HG02678 (cell line): ENCODE data around the gene RAB40C.

Experiments used
- ATAC-seq: cut with Tn5 transposase; IDR thresholded peaks from one replicate; pipeline ENCODE4 v1.9.1; 2021; ENCODE audit warnings: mild to moderate bottlenecking, moderate library complexity; ENCODE audit not compliant: unreplicated experiment

The RAB40C gene

DNA sequence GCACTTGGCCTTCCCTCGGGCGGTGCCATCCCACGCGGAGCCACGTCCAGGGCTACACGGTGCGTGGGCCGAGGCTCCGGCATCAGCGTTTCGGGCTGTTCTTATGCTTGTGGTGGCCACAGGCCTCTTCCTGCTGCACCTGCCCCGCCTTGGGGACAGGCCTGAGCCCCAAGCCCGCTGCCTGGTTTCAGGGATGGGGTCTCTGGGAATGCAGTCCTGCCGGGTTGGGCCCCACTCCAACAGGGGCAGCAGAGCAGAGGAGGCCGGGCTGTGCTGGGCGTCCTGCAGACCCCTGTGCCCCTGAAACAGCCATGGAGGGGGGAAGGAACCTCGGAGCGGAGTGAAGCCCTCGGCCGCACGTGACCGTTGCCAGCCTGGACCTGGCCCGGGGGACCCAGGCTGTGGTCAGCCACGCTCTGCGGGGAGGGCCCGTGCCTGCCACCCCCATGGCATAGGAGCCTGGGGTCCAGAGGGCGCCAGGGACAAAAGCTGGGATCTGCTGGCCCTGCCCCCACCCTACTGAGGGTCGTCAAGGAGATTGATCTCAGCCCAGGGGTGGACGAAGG, 40.5 kb downstream of the RAB40C start:
- no peak for ATAC-seq

DNA sequence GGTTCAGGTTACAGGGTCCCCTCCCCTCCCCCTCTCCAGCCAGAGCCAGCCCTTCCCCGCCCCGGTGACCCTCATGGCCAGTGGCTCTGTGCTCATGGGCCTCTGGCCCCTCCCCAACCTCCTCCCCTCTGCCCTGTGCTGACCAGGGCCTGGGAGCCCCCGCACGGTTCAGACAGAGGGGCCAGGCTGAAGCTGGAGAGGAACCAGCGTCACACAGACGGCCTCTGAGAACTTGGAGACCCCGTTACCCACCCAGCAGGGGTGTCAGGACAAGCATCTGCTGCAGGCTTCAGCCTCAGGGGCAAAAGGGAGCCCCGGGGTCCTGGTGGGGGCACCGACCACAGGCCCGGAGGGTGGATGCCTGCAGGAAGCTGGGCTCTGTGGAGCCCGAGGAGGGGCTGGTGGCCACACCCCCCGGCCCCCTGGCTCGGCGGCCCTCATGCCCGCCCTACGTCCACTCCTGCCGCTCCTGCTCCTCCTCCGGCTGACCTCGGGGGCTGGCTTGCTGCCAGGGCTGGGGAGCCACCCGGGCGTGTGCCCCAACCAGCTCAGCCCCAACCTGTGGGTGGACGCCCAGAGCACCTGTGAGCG, 41.0 kb downstream of the RAB40C start, which contains the start of gene WFIKKN1:
Gene WFIKKN1, plus strand, starts transcription at position 171 of the 591 bp plus-strand sequence. Its CDS starts 269 bp downstream, at position 440.
- ATAC-seq: no peak

GRCh38 chr16:631808-632358, 42.0 kb downstream of the RAB40C start:
- ATAC-seq: no peak

DNA sequence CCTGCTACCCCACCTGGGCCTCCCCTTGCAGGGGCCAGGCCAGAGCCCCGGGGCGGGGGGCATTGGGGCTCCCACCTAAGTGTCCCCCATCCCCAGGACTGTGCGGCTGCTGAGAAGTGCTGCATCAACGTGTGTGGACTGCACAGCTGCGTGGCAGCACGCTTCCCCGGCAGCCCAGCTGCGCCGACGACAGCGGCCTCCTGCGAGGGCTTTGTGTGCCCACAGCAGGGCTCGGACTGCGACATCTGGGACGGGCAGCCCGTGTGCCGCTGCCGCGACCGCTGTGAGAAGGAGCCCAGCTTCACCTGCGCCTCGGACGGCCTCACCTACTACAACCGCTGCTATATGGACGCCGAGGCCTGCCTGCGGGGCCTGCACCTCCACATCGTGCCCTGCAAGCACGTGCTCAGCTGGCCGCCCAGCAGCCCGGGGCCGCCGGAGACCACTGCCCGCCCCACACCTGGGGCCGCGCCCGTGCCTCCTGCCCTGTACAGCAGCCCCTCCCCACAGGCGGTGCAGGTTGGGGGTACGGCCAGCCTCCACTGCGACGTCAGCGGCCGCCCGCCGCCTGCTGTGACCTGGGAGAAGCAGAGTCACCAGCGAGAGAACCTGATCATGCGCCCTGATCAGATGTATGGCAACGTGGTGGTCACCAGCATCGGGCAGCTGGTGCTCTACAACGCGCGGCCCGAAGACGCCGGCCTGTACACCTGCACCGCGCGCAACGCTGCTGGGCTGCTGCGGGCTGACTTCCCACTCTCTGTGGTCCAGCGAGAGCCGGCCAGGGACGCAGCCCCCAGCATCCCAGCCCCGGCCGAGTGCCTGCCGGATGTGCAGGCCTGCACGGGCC, 42.8 kb downstream of the RAB40C start:
- no peak for ATAC-seq

DNA sequence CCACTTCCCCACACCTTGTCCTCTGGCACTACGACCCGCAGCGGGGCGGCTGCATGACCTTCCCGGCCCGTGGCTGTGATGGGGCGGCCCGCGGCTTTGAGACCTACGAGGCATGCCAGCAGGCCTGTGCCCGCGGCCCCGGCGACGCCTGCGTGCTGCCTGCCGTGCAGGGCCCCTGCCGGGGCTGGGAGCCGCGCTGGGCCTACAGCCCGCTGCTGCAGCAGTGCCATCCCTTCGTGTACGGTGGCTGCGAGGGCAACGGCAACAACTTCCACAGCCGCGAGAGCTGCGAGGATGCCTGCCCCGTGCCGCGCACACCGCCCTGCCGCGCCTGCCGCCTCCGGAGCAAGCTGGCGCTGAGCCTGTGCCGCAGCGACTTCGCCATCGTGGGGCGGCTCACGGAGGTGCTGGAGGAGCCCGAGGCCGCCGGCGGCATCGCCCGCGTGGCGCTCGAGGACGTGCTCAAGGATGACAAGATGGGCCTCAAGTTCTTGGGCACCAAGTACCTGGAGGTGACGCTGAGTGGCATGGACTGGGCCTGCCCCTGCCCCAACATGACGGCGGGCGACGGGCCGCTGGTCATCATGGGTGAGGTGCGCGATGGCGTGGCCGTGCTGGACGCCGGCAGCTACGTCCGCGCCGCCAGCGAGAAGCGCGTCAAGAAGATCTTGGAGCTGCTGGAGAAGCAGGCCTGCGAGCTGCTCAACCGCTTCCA, 43.6 kb downstream of the RAB40C start:
- no peak for ATAC-seq

GRCh38 chr16:634051-634670, 44.3 kb downstream of the RAB40C start:
- ATAC-seq: no peak

- no peak for ATAC-seq
Observed at GRCh38 chr16:634996-635395, 45.1 kb downstream of the RAB40C start.

- peak; percentile 10 for ATAC-seq
Observed at GRCh38 chr16:635573-636205, 45.8 kb downstream of the RAB40C start.

DNA sequence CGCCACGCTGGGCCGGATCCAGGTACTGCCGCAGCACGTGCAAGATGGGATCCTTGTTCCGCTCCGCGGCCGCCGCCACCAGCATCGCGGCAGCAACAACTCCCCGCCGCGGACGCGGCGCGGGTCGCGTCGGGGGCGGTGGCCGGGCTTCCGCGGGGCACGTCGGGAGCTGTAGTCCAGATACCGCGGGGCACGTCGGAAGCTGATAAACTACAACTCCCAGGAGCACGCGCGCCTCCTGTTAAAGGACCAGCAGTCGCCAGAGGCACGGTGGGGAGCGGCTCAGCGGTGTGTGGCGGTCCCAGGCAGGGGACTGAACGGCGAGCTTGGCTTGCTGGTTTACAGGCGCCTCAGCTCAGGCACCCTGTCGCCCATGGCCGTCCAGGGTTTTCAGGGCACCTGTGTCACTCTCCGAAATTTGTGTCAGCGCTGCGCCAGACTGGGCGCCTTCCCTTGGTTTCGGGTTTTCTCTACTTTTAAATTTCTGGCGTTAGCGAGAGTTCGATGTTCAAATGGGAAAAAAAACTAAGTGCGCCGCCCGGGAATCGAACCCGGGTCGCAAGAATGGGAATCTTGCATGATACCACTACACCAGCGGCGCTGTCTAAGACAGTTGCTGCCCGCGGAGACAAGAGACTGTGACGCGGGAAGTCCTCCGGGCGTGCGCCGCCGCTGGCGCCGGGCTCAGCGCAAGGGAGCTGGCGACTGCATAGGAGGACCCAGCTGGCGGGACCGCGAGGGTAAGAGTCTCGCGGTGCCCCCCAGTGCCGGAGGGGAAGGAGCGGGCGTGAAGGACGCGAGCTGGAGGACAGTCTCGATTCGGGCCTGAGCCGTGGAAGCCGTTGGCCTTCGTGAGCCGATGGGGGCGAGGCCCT, 46.6 kb downstream of the RAB40C start, which contains the start of gene METTL26:
Gene METTL26, minus strand, starts transcription at position 100 of the 875 bp plus-strand sequence. Its CDS starts 15 bp downstream, at position 85.
- ATAC-seq: peak; percentile 73

GRCh38 chr16:637081-638018, 47.5 kb downstream of the RAB40C start:
- no peak for ATAC-seq

- no peak for ATAC-seq
Observed at GRCh38 chr16:638034-638543, 48.2 kb downstream of the RAB40C start.

DNA sequence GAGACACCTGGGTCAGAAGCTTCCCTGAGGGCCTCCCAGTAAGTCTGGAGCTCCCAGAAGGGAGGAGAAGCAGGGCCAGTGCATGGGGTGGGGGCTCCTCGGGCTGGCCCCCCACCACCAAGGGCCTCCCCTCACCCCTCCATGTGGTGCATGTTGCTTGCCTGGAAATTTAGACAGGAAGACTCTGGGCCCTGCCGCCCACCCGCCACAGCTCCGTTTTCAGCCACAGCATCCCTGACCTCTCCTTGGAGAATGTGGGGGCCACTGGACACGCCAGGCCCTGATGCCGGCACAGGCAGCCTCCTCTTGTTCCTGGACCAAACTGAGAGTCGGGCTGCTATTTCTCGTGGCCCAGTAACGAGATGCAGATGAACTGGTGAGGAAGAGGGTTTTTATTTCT, 49.0 kb downstream of the RAB40C start:
- ATAC-seq: no peak

DNA sequence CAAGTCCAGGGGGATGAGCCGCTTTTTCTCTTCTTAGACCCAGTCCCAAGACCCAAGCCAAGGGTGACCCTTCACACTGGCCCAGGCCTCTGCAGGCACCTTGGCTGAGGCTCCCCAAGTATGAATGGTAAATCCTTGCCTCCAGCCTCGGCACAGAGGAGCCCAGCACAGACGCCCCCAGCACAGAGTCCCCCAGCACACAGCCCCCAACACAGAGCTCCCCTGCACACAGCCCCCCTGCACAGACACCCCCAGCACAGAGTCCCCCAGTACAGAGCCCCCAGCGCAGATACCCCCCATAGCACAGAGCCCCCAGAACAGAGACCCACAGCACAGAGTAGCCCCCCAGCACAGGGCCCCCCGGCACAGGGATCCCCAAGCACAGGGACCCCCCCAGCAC, 50.7 kb downstream of the RAB40C start:
- no peak for ATAC-seq

DNA sequence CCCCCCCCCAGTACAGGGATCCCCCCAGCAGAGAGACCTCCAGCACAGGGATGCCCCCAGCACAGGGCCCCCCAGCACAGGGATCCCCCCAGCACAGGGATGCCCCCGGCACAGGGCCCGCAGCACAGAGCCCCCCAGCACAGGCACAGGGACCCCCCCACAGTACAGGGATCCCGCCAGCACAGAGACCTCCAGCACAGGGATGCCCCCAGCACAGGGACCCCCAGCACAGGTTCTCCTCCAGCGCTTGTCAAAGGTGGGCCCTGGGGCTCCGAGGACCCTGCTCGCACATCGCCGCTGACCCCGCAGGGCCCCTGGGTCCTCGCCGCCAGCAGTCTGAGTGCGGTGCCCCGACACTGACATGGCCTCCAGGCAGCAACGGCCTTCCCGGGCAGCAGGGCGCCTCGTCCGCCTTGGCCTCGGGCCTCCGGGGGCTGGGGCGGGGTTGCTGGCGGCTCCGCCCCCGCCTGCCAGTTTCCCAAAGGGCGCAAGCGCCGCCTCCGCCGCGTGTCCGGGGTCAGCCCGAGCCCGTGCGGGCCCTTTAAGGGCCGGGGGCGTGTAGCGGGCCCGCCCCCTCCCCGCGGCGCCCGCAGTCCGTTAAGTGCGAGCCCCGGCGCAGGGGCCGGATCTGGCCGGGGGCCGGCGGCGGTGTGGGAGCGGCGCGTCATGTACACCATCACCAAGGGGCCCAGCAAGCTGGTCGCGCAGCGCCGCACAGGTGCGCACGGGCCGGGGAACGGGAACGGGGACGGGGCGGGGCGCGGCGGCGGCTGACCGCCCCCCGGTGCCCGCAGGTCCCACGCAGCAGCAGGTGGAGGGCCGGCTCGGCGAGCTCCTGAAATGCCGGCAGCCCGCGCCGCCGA, 51.7 kb downstream of the RAB40C start, which contains the start of gene MCRIP2:
Gene MCRIP2, plus strand, starts transcription at position 503 of the 863 bp plus-strand sequence. Its CDS starts 164 bp downstream, at position 667.
- peak; percentile 59 for ATAC-seq

- peak; percentile 41 for ATAC-seq
Observed at GRCh38 chr16:642189-643049, 52.6 kb downstream of the RAB40C start.

DNA sequence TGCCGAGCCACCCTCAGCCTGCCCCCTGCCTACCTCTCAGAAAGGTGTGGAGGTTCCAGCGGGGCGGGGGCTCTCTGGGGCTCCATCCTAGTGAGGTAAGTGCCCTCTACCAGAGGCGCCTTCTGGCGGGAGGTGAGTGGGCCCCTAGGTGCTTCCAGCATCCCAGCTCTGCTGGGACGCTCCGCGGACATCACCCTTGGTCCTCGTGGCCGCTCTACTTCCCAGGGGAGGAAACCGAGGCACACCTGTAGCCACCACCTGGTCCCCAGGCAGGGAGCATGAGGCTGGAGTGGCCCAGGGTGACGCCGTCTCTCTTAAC, 53.1 kb downstream of the RAB40C start:
- no peak for ATAC-seq
